ENCODE measurements around the gene KRTAP10-5. TPM values are rescaled to one million over a fixed set of nuclear protein-coding genes. Genes with fewer than 3 reads are reported as not detected.
"Not testable (repeated sequence)": the region's sequence is repeated elsewhere in the genome, so short reads cannot be mapped to it uniquely, and the experiment has no call there.

The KRTAP10-5 gene
- total RNA-seq, 1 donor from 2014 or later, result not detected

DNA sequence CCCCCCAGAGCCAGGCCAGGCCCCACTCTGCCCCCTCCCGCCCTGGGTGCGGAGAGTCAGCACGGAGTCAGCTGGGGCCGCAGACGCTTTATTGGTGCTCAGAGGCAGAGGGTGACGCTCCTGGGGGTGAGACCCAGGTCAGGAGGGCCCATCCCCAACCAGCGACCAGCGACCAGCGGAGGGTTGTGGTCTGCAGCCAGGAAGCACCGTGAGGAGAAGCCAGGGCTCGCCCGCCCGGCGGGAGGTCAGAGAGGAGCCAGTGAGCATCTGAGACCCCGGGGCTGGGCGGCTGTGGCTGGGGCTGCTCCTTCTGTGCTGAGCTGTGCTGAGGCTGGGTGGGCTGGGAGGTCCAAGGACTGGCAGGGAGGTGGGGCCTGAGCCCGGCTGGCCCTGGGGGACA is 30.1 kb downstream of the KRTAP10-5 start:
- DNase-seq (ENCODE audit: low spot score), result not testable (repeated sequence)

GRCh38 chr21:44549525-44550211 is 30.7 kb downstream of the KRTAP10-5 start:
- no peak for DNase-seq (ENCODE audit: low spot score)

- DNase-seq (ENCODE audit: low spot score), result no peak
These were observed 31.5 kb downstream of the KRTAP10-5 start for GRCh38 chr21:44548922-44549321.

DNA sequence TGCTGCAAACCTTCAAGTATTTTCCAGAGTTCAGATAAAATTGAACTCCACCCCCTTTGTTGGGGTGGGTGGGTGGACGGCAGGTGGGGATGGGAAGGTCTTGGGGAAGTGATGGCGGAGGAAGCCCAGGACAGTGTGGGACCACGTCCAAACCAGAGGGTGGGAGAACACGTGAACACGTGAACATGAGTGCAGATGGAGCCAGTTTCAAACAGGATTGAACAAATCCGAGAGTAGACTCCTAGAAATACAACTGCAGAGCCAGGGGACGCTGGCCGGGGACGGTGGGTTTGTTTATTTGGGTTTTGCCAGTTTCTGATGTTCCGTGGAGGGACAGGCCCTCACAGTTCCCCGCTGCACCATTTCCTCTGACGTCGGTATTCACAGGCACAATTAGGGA is 32.0 kb downstream of the KRTAP10-5 start:
- DNase-seq (ENCODE audit: low spot score), result no peak

DNA sequence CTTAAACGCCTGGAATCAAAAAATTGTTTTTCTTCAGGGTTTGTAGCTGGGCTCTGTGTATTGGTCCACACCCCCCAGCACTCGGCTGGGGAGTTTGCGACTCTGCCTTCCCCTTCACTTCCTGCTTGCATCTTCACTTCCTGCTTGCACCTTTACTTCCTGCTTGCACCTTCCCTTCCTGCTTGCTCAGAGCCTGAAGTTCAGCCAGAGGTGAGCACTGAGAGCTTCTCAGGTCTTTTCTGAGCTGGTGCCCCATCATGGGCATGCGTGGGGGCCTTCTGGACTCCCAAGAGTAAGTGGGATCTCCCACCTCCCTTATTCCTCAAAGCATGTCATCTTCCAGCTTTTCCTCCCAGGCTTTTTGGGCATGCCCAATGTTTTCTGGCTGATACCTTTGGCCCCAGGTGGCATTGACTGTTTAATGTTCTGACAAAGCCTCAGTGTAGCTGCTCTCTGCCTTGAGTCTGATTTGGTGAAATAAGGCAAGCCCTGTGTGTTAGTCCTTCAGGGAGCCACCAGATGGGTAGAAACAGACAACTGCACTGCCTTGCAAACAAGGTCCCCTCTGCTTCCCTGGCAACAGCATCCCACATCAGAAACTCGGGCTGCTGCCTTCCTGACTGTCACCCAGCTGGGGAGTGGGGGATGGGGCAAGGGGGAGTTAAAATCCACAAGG is 32.6 kb downstream of the KRTAP10-5 start:
- DNase-seq (ENCODE audit: low spot score), result no peak

DNA sequence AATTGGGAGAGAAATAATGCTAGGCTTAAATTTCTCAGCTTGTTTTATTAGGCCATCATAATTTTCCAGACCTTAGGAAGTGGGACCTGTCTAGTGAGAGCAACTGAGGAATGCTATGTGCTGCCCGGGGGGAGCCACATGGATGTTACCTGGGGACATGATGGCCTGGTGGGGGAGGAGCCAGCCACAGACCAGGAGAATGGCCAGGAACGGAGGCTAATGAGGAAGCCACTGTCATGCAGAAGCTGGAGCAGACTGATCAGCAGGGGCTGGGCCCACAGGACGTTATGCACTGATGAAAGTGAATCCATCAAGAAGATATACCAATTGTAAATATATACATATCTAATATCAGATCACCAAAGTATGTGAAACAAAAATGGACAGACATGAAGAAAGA is 35.8 kb downstream of the KRTAP10-5 start:
- DNase-seq (ENCODE audit: low spot score), result no peak

- DNase-seq (ENCODE audit: low spot score), result no peak
These were observed 37.7 kb downstream of the KRTAP10-5 start for GRCh38 chr21:44542716-44543115.

- DNase-seq (ENCODE audit: low spot score), result no peak
These were observed 39.6 kb downstream of the KRTAP10-5 start for GRCh38 chr21:44540741-44541288.

DNA sequence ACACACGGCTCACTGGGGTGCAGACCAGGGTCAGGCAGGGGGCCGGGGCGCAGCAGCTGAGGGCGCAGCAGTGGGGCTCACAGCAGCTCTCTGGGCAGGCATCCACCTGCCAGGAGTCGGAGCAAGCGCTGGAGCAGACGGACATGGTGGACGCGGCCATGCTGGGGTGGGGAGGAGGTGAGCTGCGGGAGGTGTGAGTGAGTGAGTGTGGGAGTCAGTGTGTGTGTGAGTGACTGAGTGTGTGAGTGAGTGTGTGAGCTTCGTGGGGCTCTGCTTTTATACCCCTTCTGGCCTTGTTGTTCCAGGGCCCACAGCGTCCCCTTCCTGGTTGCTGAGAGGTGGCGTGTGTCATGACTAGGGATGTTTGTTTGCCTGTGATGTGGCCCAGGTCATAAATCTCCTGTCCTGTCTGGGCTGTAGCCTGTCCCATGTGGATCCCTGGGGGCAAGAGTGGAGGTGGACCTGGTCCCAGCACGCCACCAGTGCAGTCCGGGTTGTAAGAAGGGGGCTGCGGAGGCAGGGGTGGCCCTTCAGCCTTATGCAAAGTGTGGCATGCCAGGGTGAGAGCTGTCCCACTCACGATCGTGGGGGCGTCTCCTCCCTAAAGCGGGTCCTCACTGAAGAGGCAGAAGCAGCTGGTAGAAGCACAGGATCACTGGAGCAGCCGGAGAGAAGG is 40.3 kb downstream of the KRTAP10-5 start, which contains the start of gene KRTAP10-1:
KRTAP10-1 (minus strand) TSS at position 205 of the 676 bp plus-strand sequence; CDS start at position 160, 45 bp downstream.
- DNase-seq (ENCODE audit: low spot score), result peak; percentile 40

DNA sequence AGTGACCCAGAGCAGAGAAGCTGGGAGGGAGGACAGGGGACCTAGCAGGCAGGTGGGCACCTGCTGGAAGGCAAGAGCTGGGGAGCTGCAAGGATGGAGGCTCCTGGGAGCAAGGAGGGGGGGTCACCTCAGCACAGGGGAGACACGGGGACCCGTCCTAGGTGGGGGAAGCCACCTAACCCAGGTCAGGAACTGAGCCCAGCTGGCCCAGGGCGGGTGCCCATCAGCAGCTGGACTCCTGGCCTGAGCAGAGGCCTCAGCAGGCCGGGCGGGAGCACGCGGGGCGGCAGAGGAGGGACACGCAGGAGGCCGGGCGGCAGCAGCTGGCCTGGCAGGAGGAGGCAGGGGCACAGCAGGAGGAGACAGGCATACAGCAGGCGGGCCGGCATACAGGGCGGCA is 41.4 kb downstream of the KRTAP10-5 start:
- DNase-seq (ENCODE audit: low spot score), result no peak

- no peak for DNase-seq (ENCODE audit: low spot score)
These were observed 42.2 kb downstream of the KRTAP10-5 start for GRCh38 chr21:44537930-44538911.

- peak; percentile 13 for DNase-seq (ENCODE audit: low spot score)
These were observed 44.4 kb downstream of the KRTAP10-5 start for GRCh38 chr21:44535963-44536362.

DNA sequence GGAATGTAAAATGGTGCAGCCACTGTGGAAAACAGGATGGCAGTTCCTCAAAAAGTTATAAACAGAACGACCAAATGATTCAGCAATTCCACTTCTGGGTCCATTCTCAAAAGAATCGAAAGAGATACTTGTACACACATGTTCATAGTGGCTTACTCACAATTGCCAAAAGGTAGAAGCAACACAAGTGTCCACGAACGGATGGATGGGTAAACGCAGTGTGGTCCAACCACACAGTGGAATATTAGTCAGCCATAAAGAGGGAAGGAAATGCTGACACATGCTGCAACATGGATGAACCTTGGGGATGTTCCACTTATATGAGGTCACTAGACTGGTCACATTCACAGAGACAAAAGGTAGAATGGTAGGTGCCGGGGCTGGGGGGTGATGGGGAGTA is 45.7 kb downstream of the KRTAP10-5 start:
- DNase-seq (ENCODE audit: low spot score), result no peak

DNA sequence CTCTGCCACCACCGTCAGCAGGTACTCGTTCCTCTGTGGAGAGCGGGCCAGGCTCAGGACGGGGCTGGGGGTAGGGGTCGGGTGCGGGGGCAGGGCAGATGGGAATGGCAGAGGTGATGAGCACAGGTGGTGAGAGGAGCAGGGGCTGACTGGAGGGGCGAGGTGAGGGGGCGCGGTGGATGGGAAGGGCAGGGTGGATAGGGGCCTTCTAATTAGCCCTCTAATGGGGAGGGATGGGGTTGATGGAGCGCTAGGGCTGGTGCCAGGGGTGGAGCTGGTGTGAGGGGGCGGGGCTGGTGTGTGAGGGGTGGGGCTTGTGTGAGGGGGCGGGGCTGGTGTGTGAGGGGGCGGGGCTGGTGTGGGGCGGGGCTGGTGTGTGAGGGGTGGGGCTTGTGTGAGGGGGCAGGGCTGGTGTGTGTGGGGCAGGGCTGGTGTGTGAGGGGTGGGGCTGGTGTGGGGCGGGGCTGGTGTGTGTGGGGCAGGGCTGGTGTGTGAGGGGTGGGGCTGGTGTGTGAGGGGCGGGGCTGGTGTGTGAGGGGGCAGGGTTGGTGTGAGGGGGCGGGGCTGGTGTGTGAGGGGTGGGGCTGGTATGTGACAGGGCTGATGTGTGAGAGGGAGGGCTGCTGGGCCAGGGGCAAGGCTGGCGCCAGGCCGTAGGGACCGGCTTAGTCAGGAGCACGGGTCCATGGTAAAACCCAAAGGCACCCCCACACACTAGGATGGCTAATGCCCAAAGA is 46.3 kb downstream of the KRTAP10-5 start:
- DNase-seq (ENCODE audit: low spot score), result no peak

DNA sequence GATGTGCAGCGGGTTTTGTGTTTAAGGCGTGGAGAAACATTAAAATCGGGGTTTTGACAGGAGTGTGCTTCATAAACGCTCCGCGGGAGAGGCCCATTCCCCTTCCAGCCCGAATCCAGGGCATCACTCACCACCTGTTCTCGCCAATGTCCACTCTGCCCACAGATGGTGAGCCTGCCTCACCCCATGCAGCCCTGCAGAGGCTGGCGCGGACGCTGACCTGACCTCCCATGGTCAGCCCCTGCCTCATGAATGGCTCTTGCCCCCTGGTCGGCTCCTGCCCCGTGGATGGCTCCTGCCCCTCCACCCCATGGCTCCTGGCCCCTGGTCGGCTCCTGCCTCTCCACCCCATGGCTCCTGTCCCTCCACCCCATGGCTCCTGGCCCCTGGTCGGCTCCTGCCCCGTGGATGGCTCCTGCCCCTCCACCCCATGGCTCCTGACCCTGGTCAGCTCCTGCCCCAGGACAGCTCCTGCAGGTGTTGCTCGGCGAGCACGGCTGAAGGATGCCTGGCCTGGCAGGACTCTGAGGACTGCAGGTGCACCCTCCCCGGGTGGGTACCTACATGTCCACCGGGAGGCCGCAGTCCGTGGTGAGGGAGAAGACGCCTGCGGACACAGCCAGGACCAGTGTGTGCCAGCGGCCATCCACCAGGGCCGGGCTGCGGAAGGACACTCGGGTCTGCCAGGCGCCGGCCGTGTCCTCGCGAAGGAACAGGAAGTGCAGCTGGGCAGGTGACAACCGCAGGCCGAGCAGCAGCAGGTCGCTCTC is 47.1 kb downstream of the KRTAP10-5 start:
- DNase-seq (ENCODE audit: low spot score), result no peak

GRCh38 chr21:44532712-44533111 is 47.7 kb downstream of the KRTAP10-5 start:
- no peak for DNase-seq (ENCODE audit: low spot score)

- DNase-seq (ENCODE audit: low spot score), result no peak
These were observed 48.5 kb downstream of the KRTAP10-5 start for GRCh38 chr21:44531606-44532564.

DNA sequence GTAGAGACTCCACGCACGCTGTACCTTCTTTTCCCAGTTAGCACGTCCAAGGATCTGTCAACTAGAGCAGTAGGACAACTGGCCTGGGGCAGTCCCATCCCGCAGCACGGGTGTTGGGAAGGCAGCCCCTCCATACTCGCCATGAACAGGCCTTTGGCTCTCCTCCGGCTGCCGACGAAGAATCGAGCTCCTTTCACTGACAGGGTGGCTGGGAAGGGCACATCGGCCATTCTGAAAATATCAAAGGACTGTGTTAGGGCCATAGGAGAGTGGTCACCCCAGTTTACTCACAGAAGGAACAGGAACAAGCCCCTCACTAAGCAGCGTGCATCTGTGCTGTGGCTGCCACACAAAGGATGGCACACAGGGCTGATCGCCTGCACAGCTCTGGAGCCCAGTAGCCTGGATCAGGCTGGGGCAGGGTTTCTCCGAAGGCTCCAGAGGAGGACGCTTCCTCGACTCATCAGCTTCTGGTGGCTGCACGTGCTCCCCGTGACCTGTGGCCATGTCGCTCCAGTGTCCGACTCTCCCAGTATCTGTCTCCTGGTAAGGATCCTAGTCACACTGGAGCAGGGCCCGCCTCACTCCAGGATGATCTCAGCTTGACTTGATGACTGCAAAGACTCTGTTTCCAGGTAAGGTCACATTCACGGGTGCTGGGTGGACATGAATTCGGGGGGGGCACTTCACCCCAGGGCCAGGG is 49.4 kb downstream of the KRTAP10-5 start:
- DNase-seq (ENCODE audit: low spot score), result no peak
